Activated CD4-positive, CD25-positive, alpha-beta regulatory T cell treated with anti-CD3 and anti-CD28 coated beads, Interleukin-2, amount 50 U/mL, for 72 hours (primary cell): ENCODE results near the gene BIRC2.

Experiments used
- DNase-seq: peaks from one replicate; pipeline ENCODE4 v3.0.0; 2021

The BIRC2 gene

GRCh38 chr11:102405501-102405900 lies 58.5 kb downstream of the BIRC2 start:
- no peak for DNase-seq

GRCh38 chr11:102406099-102406498 lies 59.1 kb downstream of the BIRC2 start:
- no peak for DNase-seq

- DNase-seq = no peak
Measured at GRCh38 chr11:102407901-102408300, 60.9 kb downstream of the BIRC2 start.

- DNase-seq = no peak
Measured at GRCh38 chr11:102408339-102408738, 61.3 kb downstream of the BIRC2 start.

GRCh38 chr11:102410382-102410784 lies 63.4 kb downstream of the BIRC2 start:
- DNase-seq = no peak

- no peak for DNase-seq
Measured at GRCh38 chr11:102411142-102411541, 64.1 kb downstream of the BIRC2 start.

- DNase-seq = no peak
Measured at GRCh38 chr11:102413497-102413896, 66.5 kb downstream of the BIRC2 start.

DNA sequence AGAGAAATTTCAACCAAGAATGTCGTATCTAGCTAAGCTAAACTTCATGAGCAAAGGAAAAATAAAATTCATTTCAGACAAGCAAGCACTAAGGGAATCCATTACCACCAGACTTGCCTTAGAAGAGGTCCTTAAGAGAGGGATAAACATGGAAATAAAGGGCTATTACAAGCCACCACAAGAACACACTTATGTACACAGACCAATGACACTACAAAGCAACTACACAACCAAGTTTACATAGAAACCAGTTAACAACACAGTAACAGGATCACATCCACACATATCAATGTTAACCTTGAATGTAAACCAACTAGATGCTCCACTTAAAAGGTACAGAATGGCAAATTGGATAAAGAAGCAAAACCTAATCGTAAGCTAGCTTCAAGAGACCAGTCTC lies 67.5 kb downstream of the BIRC2 start:
- no peak for DNase-seq

DNA sequence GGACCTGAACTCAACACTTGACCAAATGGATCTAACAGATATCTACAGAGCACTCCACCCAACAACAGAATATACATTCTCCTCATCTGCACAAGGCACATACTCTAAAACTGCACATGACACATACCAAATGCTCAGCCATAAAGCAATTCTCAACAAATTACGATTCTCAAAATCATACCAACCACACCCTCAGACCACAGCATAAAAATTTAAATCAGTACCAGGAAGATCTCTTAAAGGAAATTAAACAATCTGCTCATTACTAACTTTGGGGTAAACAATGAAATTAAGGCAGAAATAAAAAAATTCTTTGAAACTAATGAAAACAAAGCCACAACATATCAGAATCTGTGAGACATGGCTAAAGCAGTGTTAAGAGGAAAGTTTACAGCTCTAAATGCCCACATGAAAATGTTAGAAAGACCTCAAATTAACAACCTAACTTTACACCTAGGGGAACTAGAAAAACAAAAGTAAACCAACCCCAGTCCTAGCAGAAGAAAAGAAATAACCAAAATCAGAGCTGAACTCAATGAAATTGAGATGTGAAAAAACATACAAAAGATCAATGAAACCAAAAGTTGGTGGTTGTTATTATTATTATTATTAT lies 68.4 kb downstream of the BIRC2 start:
- DNase-seq = no peak

GRCh38 chr11:102416976-102417375 lies 70.0 kb downstream of the BIRC2 start:
- DNase-seq = no peak

- DNase-seq = no peak
Measured at GRCh38 chr11:102419181-102419580, 72.2 kb downstream of the BIRC2 start.

DNA sequence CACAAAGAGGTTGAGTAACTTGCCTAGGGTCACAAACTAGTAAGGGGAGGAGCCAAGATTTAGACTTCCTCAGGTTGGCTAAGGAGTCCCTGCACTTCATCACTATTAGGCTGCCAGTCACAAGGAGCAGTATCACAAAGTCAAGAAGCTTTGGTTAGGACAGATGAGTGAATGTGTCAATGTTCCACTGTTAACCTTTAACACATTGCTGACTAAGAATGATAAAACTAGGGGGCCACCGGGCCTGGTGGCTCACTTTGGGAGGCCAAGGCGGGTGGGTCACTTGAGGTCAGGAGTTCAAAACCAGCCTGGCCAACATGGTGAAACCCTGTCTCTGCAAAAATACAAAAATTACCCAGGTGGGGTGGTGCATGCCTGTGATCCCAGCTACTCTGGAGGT lies 73.5 kb downstream of the BIRC2 start:
- no peak for DNase-seq

GRCh38 chr11:102421261-102421660 lies 74.2 kb downstream of the BIRC2 start:
- DNase-seq = no peak

DNA sequence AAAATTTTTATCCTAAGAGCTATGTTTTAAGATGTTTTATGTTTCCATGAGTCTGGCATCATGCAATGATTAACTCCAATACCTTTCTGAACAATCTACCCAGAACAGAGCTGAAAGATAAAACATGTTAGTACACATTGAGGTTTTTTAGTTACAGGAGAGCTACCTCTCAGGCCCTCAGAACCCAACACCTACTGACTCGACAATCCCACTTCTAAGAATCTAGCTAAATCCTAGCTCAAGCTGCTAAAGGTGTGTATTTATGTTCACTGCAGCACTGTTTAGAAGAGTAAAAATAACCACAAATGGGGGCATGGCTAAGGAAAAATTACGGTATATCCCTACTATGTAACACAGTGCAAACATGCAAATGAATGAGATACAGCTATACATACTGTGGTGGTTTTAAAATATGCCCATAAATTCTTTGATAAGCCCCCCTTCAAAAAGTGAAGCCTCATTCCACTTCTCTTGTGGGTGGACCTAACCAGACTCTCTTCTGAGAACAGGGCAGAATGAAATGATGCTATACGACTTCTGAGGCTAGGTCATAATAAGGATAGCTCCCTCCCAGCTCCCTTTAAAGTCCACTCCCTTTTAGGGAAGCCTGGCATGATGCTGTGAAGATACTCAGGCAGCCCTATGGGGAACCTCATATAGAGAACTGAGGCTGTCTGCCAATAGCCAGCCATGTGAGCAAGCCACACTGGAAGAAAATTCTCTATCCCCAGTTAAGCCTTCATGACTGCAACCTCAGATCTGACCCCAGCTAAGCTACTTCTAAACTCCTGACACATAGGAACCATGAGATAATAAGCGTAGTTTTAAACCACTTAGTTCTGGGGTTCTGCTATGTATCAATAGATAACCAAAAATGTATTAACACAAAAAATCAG lies 76.1 kb downstream of the BIRC2 start:
- no peak for DNase-seq

DNA sequence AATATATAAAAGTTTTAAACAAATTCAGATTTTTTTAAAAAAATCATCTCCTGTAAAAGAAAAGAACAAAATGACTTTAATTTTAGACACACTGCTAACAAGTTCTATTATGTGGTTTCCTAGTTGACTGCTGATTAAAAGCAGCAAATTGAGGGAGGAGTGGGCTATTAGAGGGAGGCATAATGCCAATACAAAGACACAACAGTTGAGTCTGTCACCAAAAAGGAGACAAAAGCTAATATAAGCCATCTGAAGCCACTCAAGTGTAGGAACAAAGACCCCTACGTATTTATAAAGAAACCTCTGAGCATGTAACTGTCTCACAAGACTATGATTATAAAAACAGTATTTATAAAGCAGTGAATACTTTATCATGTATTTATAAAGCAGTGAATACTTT lies 76.9 kb downstream of the BIRC2 start:
- no peak for DNase-seq

- no peak for DNase-seq
Measured at GRCh38 chr11:102426000-102426399, 79.0 kb downstream of the BIRC2 start.

GRCh38 chr11:102426570-102426969 lies 79.6 kb downstream of the BIRC2 start:
- DNase-seq = no peak

GRCh38 chr11:102427068-102427467 lies 80.1 kb downstream of the BIRC2 start:
- no peak for DNase-seq
